ENCODE data around the gene ZBTB7B.

The ZBTB7B gene

GRCh38 chr1:154968731-154969130 lies 33.9 kb upstream of the ZBTB7B start:
- peak overlapping the region in 1 of 2 donors; percentile 50 for H3K9ac ChIP-seq (ENCODE audit: low read depth in 1 of 2, low read length in 2 of 2)
- no peak overlapping the region for H3K27ac ChIP-seq (ENCODE audit: low read depth, low read length)
- no peaks in the 10 kb centered on the region for H3K9me3 ChIP-seq (ENCODE audit: control insufficient read depth in 1 of 2, low read length in 2 of 2)
- H3K4me1 ChIP-seq (ENCODE audit: control insufficient read depth in 1 of 2, insufficient read depth in 2 of 2, low read length in 2 of 2), result peaks cover 40 to 43% of the 10 kb centered on the region in 2 donors
- peaks cover 31 to 66% of the 10 kb centered on the region in 2 donors for H3K36me3 ChIP-seq (ENCODE audit: control insufficient read depth in 1 of 2, insufficient read depth in 2 of 2, low read length in 2 of 2)
- H3K4me3 ChIP-seq (ENCODE audit: low read depth in 1 of 2, low read length in 2 of 2), result no peak overlapping the region
- H3K27me3 ChIP-seq (ENCODE audit: control insufficient read depth in 1 of 2, insufficient read depth in 2 of 2, low read length in 2 of 2), result no peaks in the 10 kb centered on the region

GRCh38 chr1:154969246-154969645 lies 33.4 kb upstream of the ZBTB7B start:
- Histone ChIP-seq H3K27ac (ENCODE audit: low read depth, low read length) (peak overlapping the region; percentile 17), H3K9me3 (ENCODE audit: control insufficient read depth in 1 of 2, low read length in 2 of 2) (no peaks in the 10 kb centered on the region), H3K27me3 (ENCODE audit: control insufficient read depth in 1 of 2, insufficient read depth in 2 of 2, low read length in 2 of 2) (no peaks in the 10 kb centered on the region), H3K4me1 (ENCODE audit: control insufficient read depth in 1 of 2, insufficient read depth in 2 of 2, low read length in 2 of 2) (peaks cover 40 to 43% of the 10 kb centered on the region in 2 donors), H3K36me3 (ENCODE audit: control insufficient read depth in 1 of 2, insufficient read depth in 2 of 2, low read length in 2 of 2) (peaks cover 27 to 61% of the 10 kb centered on the region in 2 donors), H3K4me3 (ENCODE audit: low read depth in 1 of 2, low read length in 2 of 2) (peak overlapping the region; percentile 48 to 53), H3K9ac (ENCODE audit: low read depth in 1 of 2, low read length in 2 of 2) (peak overlapping the region in 1 of 2 donors; percentile 50)

GRCh38 chr1:154969860-154970452 lies 32.6 kb upstream of the ZBTB7B start:
- H3K36me3 ChIP-seq (ENCODE audit: control insufficient read depth in 1 of 2, insufficient read depth in 2 of 2, low read length in 2 of 2), result peaks cover 21 to 54% of the 10 kb centered on the region in 2 donors
- peak overlapping the region; percentile 50 to 57 for H3K9ac ChIP-seq (ENCODE audit: low read depth in 1 of 2, low read length in 2 of 2)
- no peaks in the 10 kb centered on the region for H3K27me3 ChIP-seq (ENCODE audit: control insufficient read depth in 1 of 2, insufficient read depth in 2 of 2, low read length in 2 of 2)
- H3K4me3 ChIP-seq (ENCODE audit: low read depth in 1 of 2, low read length in 2 of 2), result peak overlapping the region; percentile 48 to 53
- H3K27ac ChIP-seq (ENCODE audit: low read depth, low read length), result peak overlapping the region; percentile 77
- H3K4me1 ChIP-seq (ENCODE audit: control insufficient read depth in 1 of 2, insufficient read depth in 2 of 2, low read length in 2 of 2), result peaks cover 40 to 43% of the 10 kb centered on the region in 2 donors
- no peaks in the 10 kb centered on the region for H3K9me3 ChIP-seq (ENCODE audit: control insufficient read depth in 1 of 2, low read length in 2 of 2)

- peak within 1 kb of the TSS; percentile 53 to 55 for H3K4me3 ChIP-seq (ENCODE audit: low read depth in 1 of 2, low read length in 2 of 2)
- peaks cover 40 to 43% of the 10 kb centered on the region in 2 donors for H3K4me1 ChIP-seq (ENCODE audit: control insufficient read depth in 1 of 2, insufficient read depth in 2 of 2, low read length in 2 of 2)
- no peaks in the 10 kb centered on the region for H3K27me3 ChIP-seq (ENCODE audit: control insufficient read depth in 1 of 2, insufficient read depth in 2 of 2, low read length in 2 of 2)
- no peaks in the 10 kb centered on the region for H3K9me3 ChIP-seq (ENCODE audit: control insufficient read depth in 1 of 2, low read length in 2 of 2)
- H3K36me3 ChIP-seq (ENCODE audit: control insufficient read depth in 1 of 2, insufficient read depth in 2 of 2, low read length in 2 of 2), result peaks cover 15 to 47% of the 10 kb centered on the region in 2 donors
- peak within 1 kb of the TSS; percentile 50 to 57 for H3K9ac ChIP-seq (ENCODE audit: low read depth in 1 of 2, low read length in 2 of 2)
- peak within 1 kb of the TSS; percentile 77 for H3K27ac ChIP-seq (ENCODE audit: low read depth, low read length)
Observed at GRCh38 chr1:154970631-154971340, 31.8 kb upstream of the ZBTB7B start, which contains the start of gene SHC1. Gene SHC1, minus strand, starts transcription at chr1:154970747. Its CDS starts 221 bp downstream, at chr1:154970526.

- Histone ChIP-seq H3K4me3 (ENCODE audit: low read depth in 1 of 2, low read length in 2 of 2) (peak overlapping the region; percentile 53 to 55), H3K9me3 (ENCODE audit: control insufficient read depth in 1 of 2, low read length in 2 of 2) (no peaks in the 10 kb centered on the region), H3K4me1 (ENCODE audit: control insufficient read depth in 1 of 2, insufficient read depth in 2 of 2, low read length in 2 of 2) (peaks cover 43 to 45% of the 10 kb centered on the region in 2 donors), H3K27me3 (ENCODE audit: control insufficient read depth in 1 of 2, insufficient read depth in 2 of 2, low read length in 2 of 2) (no peaks in the 10 kb centered on the region), H3K36me3 (ENCODE audit: control insufficient read depth in 1 of 2, insufficient read depth in 2 of 2, low read length in 2 of 2) (peaks cover 12 to 40% of the 10 kb centered on the region in 2 donors), H3K27ac (ENCODE audit: low read depth, low read length) (peak overlapping the region; percentile 77), H3K9ac (ENCODE audit: low read depth in 1 of 2, low read length in 2 of 2) (peak overlapping the region; percentile 34 to 50)
Observed at GRCh38 chr1:154971341-154971998, 31.1 kb upstream of the ZBTB7B start.

GRCh38 chr1:154972213-154972516 lies 30.4 kb upstream of the ZBTB7B start:
- Histone ChIP-seq H3K4me1 (ENCODE audit: control insufficient read depth in 1 of 2, insufficient read depth in 2 of 2, low read length in 2 of 2) (peaks cover 43 to 46% of the 10 kb centered on the region in 2 donors), H3K27ac (ENCODE audit: low read depth, low read length) (peak overlapping the region; percentile 87), H3K4me3 (ENCODE audit: low read depth in 1 of 2, low read length in 2 of 2) (peak overlapping the region; percentile 76 to 83), H3K27me3 (ENCODE audit: control insufficient read depth in 1 of 2, insufficient read depth in 2 of 2, low read length in 2 of 2) (no peaks in the 10 kb centered on the region), H3K36me3 (ENCODE audit: control insufficient read depth in 1 of 2, insufficient read depth in 2 of 2, low read length in 2 of 2) (peaks cover 8 to 33% of the 10 kb centered on the region in 2 donors), H3K9ac (ENCODE audit: low read depth in 1 of 2, low read length in 2 of 2) (peak overlapping the region; percentile 71 to 96), H3K9me3 (ENCODE audit: control insufficient read depth in 1 of 2, low read length in 2 of 2) (no peaks in the 10 kb centered on the region)

- Histone ChIP-seq H3K9me3 (ENCODE audit: control insufficient read depth in 1 of 2, low read length in 2 of 2) (no peaks in the 10 kb centered on the region), H3K4me1 (ENCODE audit: control insufficient read depth in 1 of 2, insufficient read depth in 2 of 2, low read length in 2 of 2) (peaks cover 43 to 46% of the 10 kb centered on the region in 2 donors), H3K27me3 (ENCODE audit: control insufficient read depth in 1 of 2, insufficient read depth in 2 of 2, low read length in 2 of 2) (no peaks in the 10 kb centered on the region), H3K9ac (ENCODE audit: low read depth in 1 of 2, low read length in 2 of 2) (peak overlapping the region; percentile 71 to 96), H3K4me3 (ENCODE audit: low read depth in 1 of 2, low read length in 2 of 2) (peak overlapping the region; percentile 76 to 83), H3K36me3 (ENCODE audit: control insufficient read depth in 1 of 2, insufficient read depth in 2 of 2, low read length in 2 of 2) (peaks cover 3 to 28% of the 10 kb centered on the region in 2 donors), H3K27ac (ENCODE audit: low read depth, low read length) (peak overlapping the region; percentile 87)
Observed at GRCh38 chr1:154972517-154973343, 29.9 kb upstream of the ZBTB7B start.

GRCh38 chr1:154973344-154974101 lies 29.1 kb upstream of the ZBTB7B start:
- H3K4me1 ChIP-seq (ENCODE audit: control insufficient read depth in 1 of 2, insufficient read depth in 2 of 2, low read length in 2 of 2), result peaks cover 43 to 46% of the 10 kb centered on the region in 2 donors
- peak overlapping the region; percentile 76 to 83 for H3K4me3 ChIP-seq (ENCODE audit: low read depth in 1 of 2, low read length in 2 of 2)
- H3K27ac ChIP-seq (ENCODE audit: low read depth, low read length), result peak overlapping the region; percentile 98
- peak overlapping the region; percentile 87 to 96 for H3K9ac ChIP-seq (ENCODE audit: low read depth in 1 of 2, low read length in 2 of 2)
- no peaks in the 10 kb centered on the region for H3K9me3 ChIP-seq (ENCODE audit: control insufficient read depth in 1 of 2, low read length in 2 of 2)
- H3K27me3 ChIP-seq (ENCODE audit: control insufficient read depth in 1 of 2, insufficient read depth in 2 of 2, low read length in 2 of 2), result no peaks in the 10 kb centered on the region
- H3K36me3 ChIP-seq (ENCODE audit: control insufficient read depth in 1 of 2, insufficient read depth in 2 of 2, low read length in 2 of 2), result peaks cover 3 to 23% of the 10 kb centered on the region in 2 donors

- Histone ChIP-seq H3K27ac (ENCODE audit: low read depth, low read length) (peak within 1 kb of the TSS; percentile 98), H3K4me1 (ENCODE audit: control insufficient read depth in 1 of 2, insufficient read depth in 2 of 2, low read length in 2 of 2) (peaks cover 39 to 41% of the 10 kb centered on the region in 2 donors), H3K27me3 (ENCODE audit: control insufficient read depth in 1 of 2, insufficient read depth in 2 of 2, low read length in 2 of 2) (no peaks in the 10 kb centered on the region), H3K9ac (ENCODE audit: low read depth in 1 of 2, low read length in 2 of 2) (peak within 1 kb of the TSS; percentile 96 to 100), H3K4me3 (ENCODE audit: low read depth in 1 of 2, low read length in 2 of 2) (peak within 1 kb of the TSS; percentile 83), H3K9me3 (ENCODE audit: control insufficient read depth in 1 of 2, low read length in 2 of 2) (no peaks in the 10 kb centered on the region), H3K36me3 (ENCODE audit: control insufficient read depth in 1 of 2, insufficient read depth in 2 of 2, low read length in 2 of 2) (peaks cover 0 to 17% of the 10 kb centered on the region in 2 donors)
Observed at GRCh38 chr1:154974102-154974807, 28.3 kb upstream of the ZBTB7B start, which contains the start of gene CKS1B. Gene CKS1B, plus strand, starts transcription at chr1:154974681. Its CDS starts 65 bp downstream, at chr1:154974746.

Measured in duodenal mucosa (tissue), 2 donors.